Measurements from ENCODE around the gene OSBPL5.
"Not testable (repeated sequence)": the region's sequence is repeated elsewhere in the genome, so short reads cannot be mapped to it uniquely, and the experiment has no call there.

Gene OSBPL5

DNA sequence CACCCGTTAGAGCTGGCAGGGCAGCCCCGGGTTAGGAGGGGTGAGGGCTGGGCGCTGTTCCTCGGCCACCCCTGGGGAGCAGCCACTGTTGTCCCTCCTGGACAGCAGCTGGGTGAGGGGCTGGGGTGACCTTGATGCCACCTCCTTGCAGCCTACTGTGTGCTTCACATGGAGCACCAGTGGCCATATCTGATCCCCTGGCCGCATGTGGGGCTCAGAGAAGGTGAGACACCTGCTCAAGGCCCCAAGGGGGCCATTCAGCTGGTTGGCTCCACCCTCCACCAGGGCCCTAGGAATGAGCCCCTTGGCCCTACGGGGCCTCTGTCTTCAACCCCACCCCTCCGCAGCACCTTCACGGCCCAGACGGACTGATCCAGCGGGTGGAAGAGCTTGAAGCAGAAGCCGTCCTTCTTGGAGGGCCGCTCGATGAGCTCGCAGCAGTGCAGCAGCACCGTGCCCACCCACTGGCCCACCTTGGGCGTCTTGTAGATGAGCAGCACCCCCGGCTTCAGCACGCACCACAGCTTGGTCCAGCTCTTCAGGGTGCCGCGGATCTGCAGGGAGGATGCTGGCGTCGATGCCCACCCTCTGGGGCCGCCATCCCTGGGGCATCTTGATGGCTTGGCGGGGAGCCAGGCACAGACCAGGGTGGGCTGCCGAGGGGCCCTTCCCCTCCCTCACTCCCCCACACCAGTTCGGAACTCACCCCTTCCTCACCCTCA is 44.9 kb downstream of the OSBPL5 start:
- DNase-seq = no peak

DNA sequence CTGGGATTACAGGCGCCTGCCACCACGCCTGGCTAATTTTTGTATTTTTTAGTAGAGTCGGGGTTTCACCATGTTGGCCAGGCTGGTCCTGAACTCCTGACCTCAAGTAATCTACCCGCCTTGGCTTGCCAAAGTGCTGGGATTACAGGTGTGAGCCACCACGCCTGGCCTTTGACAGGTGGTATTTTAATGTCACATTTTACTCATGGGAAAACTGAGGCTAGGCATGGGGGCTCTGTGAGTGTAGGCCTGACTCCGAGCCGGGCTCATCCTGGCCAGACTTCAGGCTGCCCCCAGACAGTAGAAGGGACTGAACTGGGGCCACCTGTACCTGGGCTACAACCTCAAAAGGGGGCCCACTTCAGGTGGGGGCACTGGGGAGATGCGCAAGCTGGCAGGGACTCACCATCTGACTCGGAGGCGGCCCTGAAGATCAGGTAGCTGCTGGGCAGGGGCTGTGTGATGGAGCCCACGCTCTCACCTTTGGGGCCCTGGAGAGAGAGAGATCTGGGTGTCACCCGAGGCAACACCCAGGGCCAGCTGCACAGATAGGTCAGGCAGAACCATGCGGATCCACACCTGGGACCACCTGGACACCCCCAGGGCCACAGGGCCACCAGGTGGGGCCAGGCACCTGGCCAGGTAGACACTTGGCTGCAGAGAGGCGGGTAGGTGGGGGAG is 45.8 kb downstream of the OSBPL5 start:
- DNase-seq = no peak

DNA sequence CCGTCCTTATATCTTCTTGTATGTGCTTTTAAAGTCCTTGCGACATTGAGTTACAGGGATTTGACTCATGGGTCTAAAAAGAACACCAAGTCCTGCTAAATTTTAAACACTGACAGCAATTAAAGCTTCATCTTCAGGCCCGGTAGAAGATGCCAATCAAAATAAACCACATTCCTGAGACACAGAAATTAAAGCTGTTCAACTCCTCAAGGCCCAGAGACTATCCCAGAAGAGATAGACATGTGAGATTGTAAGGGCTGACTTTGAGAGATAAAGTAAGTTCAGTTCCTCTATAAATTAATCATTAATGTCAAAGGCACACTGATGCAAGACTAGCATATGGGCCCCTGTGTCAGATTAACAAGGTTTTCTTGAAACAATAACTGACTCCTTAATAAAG is 49.8 kb downstream of the OSBPL5 start:
- no peak for DNase-seq

DNA sequence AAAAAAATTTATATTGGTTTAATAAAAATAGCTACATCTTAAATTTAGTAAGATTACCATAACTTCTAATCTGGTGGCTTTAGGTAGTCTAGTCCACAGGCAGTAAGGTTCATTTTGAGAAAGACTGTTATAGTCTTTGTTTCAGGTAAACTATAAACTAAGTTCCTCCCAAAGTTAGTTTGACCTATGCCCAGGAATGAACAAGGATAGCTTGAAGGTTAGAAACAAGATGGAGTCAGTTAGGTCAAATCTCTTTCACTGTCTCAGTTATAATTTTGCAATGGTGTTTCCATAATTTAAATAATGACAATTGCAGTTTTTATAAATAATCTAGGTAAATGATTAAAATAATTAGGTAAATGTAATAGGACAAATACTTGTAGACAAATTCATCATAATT is 51.4 kb downstream of the OSBPL5 start:
- not testable (repeated sequence) for DNase-seq

DNA sequence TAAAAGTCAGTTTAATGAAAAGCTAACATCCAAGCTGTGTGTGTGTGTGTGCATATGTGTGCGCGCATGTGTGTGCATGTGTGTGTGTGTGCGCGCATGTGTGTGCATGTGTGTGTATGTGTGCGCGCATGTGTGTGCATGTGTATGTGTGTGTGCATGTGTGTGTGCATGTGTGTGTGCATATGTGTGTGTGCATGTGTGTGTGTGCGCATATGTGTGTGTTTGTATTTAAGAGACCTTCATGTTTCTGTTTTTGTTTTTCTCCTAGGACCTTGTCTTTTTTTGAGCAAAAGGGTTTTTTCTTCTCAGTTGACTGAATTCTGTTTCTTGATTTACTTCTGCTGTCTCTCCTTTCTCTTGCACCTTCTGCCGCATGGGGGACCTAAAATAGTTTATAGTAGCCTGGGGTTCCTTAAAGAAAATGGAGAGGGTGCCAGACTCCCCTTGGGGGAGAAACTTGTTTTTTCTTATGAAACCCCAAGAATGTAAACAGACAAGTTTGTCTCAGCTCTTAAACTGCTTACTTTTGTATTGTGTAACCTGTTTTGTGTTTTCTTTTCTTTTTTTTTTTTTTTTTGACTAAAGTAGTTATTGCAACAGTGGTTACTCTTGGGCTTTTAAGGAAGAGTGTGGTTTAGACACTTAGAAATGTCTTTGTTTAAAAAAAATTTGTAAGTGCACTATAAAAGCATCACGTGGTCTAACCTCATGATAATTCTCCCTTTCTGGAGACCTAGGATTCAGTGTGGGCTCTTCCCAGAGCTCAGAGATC is 53.0 kb downstream of the OSBPL5 start:
- DNase-seq = no peak

DNA sequence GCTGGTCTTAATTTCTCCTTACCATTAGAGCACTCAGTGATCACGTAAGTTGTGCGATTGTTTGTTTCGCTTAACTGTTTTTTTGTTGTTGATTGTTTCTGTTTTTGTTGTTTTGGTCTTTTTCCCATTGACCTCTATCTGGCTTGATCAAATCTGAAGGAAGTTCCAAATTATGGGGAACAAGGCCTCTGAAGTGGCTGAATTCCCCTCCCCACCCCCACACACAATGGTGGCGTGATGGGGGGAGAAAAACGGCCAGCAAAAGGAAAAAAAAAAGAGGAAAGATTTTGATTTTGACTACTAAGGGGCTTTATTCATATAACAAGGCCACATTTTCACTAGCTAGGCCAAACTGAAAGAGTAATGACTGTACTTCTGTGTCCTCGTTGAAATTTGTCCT is 53.6 kb downstream of the OSBPL5 start:
- no peak for DNase-seq

DNA sequence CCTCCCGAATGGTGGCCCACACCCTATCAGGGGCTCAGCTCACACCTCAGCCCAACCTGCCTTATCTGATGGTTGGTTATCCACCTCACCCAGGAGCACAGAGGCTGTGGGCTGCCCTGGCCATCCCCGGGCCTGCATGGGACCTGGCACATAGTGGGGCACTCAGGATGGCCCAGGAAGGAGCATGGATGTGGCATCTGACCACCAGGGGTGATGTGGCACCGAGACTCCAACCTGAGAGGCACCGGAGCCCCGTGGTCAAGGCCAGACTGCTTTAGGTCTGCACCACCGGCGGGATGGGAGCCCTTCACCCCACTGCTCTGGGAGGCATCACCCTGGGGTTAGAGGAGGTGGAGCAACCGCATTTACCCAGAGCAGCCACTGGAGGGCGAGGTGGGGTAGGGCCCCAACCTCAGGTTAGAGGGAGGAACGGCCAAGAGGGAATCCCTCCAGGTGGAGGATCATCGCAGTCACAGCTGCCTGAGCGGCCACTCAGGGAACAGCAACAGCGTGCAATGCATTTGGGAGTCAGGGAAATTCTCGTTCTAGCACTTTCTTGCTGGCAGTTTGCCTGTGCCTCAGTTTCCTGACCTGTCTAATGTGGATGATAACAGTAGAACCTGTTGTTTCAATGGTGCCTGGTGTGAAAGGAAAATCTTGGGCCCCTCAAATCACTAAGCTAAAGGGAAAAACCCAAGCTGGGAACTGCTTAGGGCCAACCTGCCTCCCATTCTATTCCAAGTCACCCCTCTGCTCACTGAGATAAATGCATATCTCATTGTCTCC is 55.0 kb downstream of the OSBPL5 start:
- peak; percentile 45 for DNase-seq

DNA sequence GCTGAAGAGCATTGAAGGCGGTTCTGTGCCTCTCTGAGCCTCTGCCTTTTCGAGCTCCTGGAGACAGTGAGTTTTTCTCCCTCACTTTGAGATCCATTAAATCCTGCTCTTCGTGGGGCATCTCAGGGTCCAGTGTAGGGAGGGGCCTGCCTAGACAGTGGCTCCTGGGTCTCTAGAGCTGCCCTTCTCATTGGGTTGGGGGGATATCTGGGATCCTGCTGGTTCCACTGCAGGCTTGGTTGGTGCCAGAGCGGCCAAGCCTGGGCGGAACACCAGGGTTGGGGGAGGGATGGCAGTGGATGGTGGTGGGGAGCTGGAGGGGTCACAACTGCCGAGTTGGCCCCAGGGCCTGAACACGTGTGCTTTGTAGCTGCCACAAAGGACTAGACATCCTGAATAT is 55.7 kb downstream of the OSBPL5 start:
- no peak for DNase-seq

DNA sequence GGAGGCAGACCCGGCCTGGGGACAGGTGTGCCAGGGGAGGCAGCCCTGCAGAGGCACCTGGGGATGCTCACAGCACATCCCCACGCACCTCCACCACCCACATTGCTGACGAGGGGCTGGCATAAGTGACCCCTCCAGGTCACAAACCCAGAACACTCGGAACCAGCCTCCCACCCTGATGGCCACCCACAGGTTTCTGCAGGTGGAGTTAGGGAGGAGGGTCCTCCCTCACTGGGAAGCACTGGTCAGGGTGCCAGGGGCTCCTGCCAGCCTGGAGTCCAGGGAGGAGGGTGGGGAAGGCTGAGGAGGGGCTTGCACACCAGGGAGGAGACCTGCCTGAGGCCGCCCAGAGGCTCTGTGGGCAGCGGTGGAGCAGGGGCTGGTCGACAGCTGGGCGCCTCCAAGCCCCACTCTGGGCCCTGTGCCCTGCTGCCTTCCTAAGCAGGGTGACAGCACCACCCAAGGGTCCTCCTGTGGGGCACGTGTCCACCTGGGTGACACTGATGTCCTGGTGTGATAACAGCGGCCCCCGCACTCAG is 56.9 kb downstream of the OSBPL5 start:
- no peak for DNase-seq

DNA sequence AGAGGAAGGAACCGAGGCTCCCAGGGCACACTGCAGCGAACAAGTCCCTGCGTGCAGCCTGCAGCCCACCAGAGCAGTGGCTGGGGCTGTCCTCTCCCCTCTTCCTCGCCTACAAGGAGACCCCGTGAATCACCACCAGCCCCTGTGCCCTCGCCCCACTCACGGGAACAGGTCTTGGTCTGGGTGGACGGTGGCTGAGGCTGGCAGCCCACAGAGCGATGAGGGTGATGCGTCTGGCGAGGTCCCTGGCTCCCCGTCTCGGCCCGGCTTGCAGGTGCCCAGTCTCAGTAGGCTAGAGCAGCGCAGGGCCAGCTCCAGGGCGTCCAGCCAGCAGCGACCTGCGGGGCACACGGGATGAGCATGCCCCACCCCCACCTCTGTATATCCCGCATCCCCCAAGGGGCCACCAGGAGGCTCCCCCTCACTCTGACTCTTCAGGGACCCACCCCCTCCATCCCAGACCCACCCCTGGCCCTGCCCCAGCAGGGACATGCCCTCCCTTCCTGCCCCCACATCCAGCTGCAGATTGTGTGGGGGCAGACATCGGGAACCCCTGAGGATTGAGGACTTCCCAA is 57.4 kb downstream of the OSBPL5 start:
- no peak for DNase-seq

DNA sequence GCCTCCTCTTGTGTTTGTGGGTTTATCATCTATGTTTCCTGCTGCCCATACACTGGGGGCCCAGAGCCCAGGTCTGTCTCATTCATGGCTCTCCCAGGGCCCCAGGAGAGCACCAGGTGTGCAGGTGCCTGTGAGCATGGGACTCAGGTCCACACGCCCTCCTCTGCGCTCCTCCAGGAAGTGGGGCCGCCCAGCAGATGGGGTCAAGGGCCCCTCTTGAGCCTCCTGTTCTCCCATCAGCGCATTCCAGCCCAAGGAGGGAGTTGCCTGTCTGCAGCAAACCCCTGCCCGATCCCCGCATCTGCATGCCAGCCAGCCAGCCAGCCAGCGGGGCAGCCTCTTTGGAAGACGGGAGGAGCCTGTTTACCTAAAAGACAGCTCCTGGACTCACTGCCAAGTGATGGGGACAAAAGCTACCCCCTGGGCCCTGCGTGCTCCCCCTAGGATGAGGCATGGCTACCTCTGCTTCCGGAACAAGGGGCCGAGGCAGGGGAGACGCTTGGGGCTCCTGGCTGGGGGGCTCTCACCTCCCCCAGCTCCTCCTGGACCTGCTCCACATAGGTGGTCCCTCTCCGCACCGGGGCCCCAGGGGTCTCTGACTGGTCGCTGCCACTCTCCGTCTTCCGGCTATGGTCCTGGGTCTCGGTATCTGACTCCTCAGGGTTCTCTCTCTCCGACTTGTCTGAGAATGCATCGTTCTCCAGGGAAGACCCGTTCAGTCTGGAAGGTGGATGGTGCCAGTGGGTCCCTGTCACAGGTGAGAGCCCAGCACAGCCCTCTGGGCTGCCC is 58.2 kb downstream of the OSBPL5 start:
- no peak for DNase-seq

DNA sequence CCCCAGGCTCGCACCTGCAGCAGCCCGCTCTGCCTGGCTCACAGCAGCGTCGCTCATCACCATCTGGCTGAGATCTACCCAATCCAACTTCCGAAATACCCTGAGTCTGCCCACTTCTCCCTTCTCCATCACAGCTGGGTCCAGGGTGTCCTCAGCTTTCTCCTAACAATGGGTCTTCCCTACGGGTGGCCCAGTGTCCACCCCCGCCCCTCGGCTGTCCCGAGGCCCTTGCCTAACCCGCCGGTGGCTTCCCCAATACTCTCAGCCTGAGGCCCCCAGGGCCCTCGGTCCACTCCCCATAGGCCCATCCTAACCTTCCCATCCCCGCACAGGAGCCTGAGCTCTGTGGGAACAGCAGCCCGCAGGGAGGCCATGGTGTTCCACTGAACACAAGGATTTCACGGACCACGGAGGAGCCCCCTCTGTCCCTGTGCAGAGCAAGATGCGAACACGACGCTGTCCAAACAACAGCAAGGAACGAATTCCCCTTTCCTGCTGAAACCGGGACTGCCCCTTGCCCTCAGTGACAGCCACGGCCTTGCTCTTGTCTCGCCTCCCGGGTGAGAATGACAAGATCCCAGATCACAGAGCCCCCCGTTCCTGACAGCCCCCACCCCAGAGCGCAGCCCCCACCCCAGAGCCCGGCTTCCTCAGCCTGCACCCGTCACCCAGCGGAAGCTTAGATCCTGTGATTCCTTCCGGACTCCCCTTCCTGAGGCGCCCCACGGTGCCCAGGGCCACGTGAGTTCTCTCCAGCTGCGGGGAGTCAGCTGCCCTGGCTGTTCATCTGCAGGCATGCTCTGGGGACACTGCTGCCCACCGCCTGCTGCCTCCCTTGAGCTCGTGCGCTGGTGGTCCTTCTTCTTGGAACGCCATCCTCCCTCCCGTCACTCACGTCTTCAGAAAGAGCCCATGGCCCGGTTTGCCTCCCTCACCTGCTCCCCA is 59.0 kb downstream of the OSBPL5 start:
- no peak for DNase-seq

DNA sequence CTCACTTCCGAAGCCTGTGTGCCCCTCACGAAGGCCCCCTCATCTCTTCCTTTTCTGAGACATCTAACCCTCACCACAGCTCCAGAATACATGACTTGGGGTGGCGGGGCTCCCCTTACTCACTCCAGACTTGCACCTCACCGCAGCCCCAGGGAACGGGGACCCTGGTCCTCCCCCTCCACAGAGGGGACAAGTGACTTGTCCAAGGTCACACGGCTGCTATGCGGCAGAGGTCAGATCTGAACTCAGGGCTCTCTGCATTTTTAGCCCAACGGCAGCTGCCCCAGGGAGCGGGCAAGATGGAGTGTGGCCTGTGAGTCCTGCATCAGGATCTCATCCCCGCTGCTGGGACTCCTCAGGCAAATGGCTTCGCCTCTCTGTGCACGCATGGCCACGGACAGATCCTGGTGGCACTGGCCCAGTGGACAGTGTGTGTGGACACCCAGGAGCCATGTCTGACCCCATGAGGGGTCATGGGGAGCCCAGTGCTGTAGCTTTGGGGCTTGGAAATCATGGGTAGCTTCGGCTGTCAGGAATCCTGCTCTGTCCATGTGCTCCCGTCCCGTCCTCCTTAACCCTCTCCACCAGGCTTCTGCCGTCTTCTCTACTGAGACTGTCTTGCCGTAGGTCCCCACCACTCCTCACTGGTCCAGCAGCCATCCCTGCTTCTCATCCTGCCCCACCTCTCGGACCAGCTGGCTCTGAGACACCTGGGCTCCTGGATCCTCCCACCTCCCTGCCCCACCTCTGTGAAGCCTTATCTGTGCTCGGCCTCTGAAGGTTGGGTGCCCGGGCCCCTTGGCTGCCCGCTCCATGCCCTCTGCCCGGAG is 59.9 kb downstream of the OSBPL5 start:
- DNase-seq = no peak

DNA sequence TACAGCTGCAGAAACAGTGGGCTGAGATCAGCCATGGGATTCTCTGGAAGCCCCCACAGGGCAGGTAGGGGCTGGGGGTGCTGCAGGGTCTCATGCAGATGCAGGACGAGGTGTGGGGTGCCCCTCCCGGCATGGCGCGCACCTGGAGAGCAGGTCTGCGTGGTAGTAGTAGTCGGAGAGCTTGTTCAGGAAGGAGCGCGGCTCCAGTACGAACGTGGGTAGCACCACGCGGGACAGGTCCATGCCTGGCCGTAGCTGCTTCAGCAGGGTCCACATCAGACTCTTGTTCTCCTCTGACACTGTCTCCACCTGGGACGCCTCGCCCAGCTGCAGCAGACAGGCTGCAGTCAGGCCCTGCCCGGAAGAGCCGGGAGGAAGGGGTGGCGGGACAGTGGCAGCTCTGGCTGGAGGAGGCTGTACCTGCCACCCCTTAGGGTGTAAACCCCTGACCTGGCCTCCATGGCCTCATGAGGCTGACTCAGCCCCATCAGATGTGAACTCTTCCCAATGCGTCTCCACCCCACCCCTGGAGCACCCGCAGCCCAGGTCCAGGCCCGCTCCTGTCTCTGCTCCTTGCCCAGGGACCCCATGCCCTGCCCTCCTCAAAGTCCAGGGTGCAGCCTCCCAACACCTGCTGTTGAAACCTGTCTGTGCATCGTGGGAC is 60.9 kb downstream of the OSBPL5 start:
- no peak for DNase-seq

DNA sequence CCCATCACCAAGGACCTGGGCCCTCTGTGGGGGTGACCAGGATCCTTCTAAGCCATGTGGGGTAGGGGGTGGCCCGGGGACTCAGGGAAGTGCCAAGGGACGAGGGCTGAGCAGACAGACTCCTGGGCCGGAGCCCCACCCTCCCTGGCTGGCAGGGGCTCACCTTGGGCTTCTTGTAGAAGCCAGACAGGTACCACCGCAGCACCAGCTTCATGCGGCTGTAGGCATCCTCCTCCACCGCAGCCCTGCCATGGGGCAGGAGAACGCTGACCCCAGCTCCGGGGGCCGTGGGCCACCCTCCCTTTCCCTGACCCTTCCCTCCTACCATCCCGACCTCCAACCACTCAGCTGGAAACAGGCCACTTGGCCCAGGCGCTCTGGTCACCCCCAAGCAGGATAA is 62.0 kb downstream of the OSBPL5 start:
- DNase-seq = no peak

DNA sequence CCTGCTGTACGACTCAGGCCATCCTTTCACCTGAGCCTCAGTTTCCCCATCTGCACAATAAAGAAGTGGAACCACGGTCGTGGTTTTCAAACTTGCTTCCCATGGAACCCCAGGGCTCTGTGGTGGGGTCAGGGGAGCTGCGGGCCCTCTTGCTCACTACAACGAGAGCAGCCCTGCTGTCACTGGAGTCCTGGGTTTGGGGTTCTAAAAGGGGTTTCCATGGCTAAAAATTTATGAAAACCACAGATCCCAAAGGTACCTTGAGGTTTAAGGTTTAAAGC is 62.5 kb downstream of the OSBPL5 start:
- no peak for DNase-seq

DNA sequence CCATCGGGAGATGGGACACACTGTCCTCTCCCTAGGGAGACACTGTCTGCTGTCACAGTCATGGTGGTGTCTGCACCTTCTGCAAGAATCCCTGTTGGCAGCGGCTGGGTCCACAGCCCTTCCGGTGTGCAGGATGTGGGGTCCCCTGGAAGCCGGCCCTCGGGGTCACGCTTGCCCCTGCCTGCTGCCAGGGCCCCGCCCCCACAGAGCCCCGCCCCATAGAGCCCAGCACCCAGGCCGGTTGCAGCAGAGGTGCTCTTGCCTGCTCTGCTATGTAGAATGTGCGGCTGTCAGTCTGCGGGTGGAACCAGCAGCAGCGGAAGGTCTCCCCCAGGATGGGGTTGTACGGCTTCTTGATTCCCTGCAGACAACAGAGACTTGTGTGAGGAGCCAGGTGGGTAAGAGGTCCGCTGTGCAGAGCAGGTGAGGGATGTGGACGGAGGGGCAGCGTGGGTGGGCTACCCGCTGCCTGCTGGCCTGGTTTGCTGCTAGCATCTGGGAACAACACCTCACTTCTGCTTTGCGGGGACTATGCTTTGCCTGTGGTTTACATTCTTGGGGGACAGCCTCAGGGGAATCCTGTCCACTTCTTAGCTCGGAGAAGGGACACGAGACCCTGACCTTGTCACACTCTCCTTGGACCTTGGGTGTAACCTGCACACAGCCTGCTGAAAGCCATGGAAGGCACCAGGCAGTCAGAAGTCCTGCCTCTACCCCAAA is 63.0 kb downstream of the OSBPL5 start:
- no peak for DNase-seq

DNA sequence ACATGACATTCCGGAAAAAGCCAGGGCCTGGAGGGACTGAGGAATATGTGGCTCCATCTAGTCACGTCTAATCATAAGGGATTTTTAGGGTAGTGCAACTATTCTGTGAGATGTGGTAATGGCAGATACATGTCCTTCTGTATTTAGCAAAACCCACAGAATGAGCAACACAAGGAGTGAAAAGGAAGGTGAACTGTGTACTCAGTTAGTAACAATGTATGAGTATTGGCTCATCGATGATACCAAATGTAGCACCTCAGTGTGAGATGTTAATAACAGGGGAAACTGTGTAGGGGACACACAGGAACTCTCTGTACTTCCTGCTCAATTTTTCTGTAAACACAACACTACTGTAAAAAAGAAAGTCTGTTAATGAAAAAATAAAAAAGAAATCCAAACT is 65.9 kb downstream of the OSBPL5 start:
- DNase-seq = no peak
